GM12878 (cell line): ENCODE data around the gene MICAL3. TPM values are rescaled to one million over a fixed set of nuclear protein-coding genes. Genes with fewer than 3 reads are reported as not detected.
"Not testable (repeated sequence)": the region's sequence is repeated elsewhere in the genome, so short reads cannot be mapped to it uniquely, and the experiment has no call there.

Source experiments
- ATAC-seq: fragments of 200-7000 bp; cut with Tn5 transposase; 3 replicates; pipeline ENCODE4 v1.9.1; 2020; ENCODE audit warnings: mild to moderate bottlenecking, moderate library complexity
- BruUV-seq: library from RNA; stranded (reverse); fragments of 400-500 nt; replicated peaks from 2 replicates; lab custom pipeline; 2021; lab: Mats Ljungman, UMichigan
- CTCF ChIA-PET: fragments of 300-600 bp; sonication (Branson Sonifier 250); formaldehyde crosslinking; extraction: SDS; loops from one replicate; lab custom pipeline; 2021; ENCODE audit warnings: inconsistent platforms; lab: Yijun Ruan, JAX
- POLR2A ChIA-PET: fragments of 350-600 bp; formaldehyde crosslinking; extraction: SDS; loops from one replicate; lab custom pipeline; 2021; ENCODE audit warnings: inconsistent platforms; lab: Charles Lee
- RAD21 ChIA-PET: fragments of 300-600 bp; sonication (Branson Sonifier 250); formaldehyde crosslinking; loops from one replicate; lab custom pipeline; 2023; ENCODE audit warnings: antibody characterized with exemption; ENCODE audit not compliant: unreplicated experiment; lab: Charles Lee
- SMC1A ChIA-PET: fragments of 300-600 bp; sonication (Branson Sonifier 250); formaldehyde crosslinking; loops from one replicate; lab custom pipeline; 2023; ENCODE audit not compliant: unreplicated experiment, uncharacterized antibody; lab: Charles Lee
- DNase-seq: peaks from one replicate; pipeline ENCODE4 v3.0.0-alpha.2; 2011; ENCODE audit warnings: low read depth, low spot score
- FAIRE-seq: peaks from 3 replicates; lab custom pipeline; 2011; peaks lifted over from hg19 to GRCh38; lab: Jason Lieb, UNC
- H2AFZ ChIP-seq: 2 replicates; pipeline ENCODE4 v1.6.0; 2011; ENCODE audit warnings: low read depth, low read length, control low read depth; ENCODE audit not compliant: control insufficient read depth
- H3K27ac ChIP-seq: 2 replicates; pipeline ENCODE4 v1.5.1; 2011; ENCODE audit warnings: control low read depth; ENCODE audit not compliant: control insufficient read depth, insufficient read depth
- H3K27me3 ChIP-seq, 2 experiments: replicated peaks in 1 of 2; 2 replicates each; pipeline versions ENCODE4 v1.6.0 to v1.6.1; 2011; ENCODE audit warnings: low read length in 1 of 2; ENCODE audit not compliant: control insufficient read depth in 2 of 2, insufficient read depth in 2 of 2
- H3K36me3 ChIP-seq, 2 experiments: 2 replicates each; pipeline ENCODE4 v1.5.1; 2011; ENCODE audit warnings: low read length in 1 of 2; ENCODE audit not compliant: control insufficient read depth in 2 of 2, insufficient read depth in 2 of 2
- H3K4me1 ChIP-seq: 2 replicates; pipeline ENCODE4 v1.6.1; 2011; ENCODE audit warnings: mild to moderate bottlenecking, low read length, moderate library complexity, mixed read lengths; ENCODE audit not compliant: control insufficient read depth, insufficient read depth
- H3K4me2 ChIP-seq: 2 replicates; pipeline ENCODE4 v1.6.0; 2011; ENCODE audit warnings: control low read depth; ENCODE audit not compliant: control insufficient read depth, insufficient read depth
- H3K4me3 ChIP-seq: fragments of 200-600 bp; sonication (generic); 2 replicates; pipeline ENCODE4 v1.5.1; 2016
- H3K79me2 ChIP-seq: 2 replicates; pipeline ENCODE4 v1.6.0; 2011; ENCODE audit warnings: low read length; ENCODE audit not compliant: control insufficient read depth, insufficient read depth
- H3K9ac ChIP-seq: 2 replicates; pipeline ENCODE4 v1.8.0; 2011; ENCODE audit warnings: low read length, control low read depth, mixed read lengths; ENCODE audit not compliant: control insufficient read depth, insufficient read depth
- H3K9me3 ChIP-seq: replicated peaks from 3 replicates; pipeline ENCODE4 v1.5.1; 2011; ENCODE audit warnings: mild to moderate bottlenecking, low read length; ENCODE audit not compliant: control insufficient read depth, insufficient read depth
- H4K20me1 ChIP-seq: 2 replicates; pipeline ENCODE4 v1.6.0; 2011; ENCODE audit not compliant: control insufficient read depth, insufficient read depth
- ATF3 ChIP-seq: IDR thresholded peaks from 2 replicates; pipeline ENCODE4 v1.6.1; 2011; ENCODE audit warnings: low read depth, mild to moderate bottlenecking, low read length, moderate library complexity, borderline replicate concordance; ENCODE audit errors: extremely low read depth
- ELK1 ChIP-seq: IDR thresholded peaks from 2 replicates; pipeline ENCODE4 v1.6.1; 2012; ENCODE audit warnings: low read depth, low read length, improper control_type of control experiment
- FOXM1 ChIP-seq: IDR thresholded peaks from 2 replicates; pipeline ENCODE4 v1.6.1; 2012; ENCODE audit warnings: low read depth, mild to moderate bottlenecking, inconsistent platforms, low read length, moderate library complexity
- HCFC1 ChIP-seq: fragments of 150-350 bp; IDR thresholded peaks from 2 replicates; pipeline ENCODE4 v1.6.1; 2014; ENCODE audit warnings: low read length
- NR2C2 ChIP-seq: IDR thresholded peaks from 2 replicates; pipeline ENCODE4 v1.6.1; 2011; ENCODE audit warnings: borderline replicate concordance, low read depth; ENCODE audit not compliant: control insufficient read depth, insufficient read length
- STAT1 ChIP-seq: fragments of 450-650 bp; conservative IDR thresholded peaks from 2 replicates; pipeline ENCODE4 v1.6.1; 2014; ENCODE audit warnings: antibody characterized with exemption, mild to moderate bottlenecking
- STAT3 ChIP-seq: IDR thresholded peaks from 2 replicates; pipeline ENCODE4 v1.6.1; 2011; ENCODE audit warnings: low read depth, low read length, improper control_type of control experiment
- USF2 ChIP-seq: IDR thresholded peaks from 2 replicates; pipeline ENCODE4 v1.6.1; 2011; ENCODE audit warnings: low read depth, low read length, improper control_type of control experiment, borderline replicate concordance
- WGBS: methylation state at CpG from one replicate; pipeline ENCODE4 v1.1.6; 2016; ENCODE audit warnings: low lambda C conversion rate; ENCODE audit not compliant: insufficient replicate concordance, insufficient coverage; ENCODE audit errors: missing lambda C conversion rate; 5-methylcytosine and 5-hydroxymethylcytosine counted together
- in situ Hi-C: fragments of 300-500 bp; cut with MboI; formaldehyde crosslinking; loops from 9 replicates; pipeline ENCODE4 v1.14.3; 2018; ENCODE audit warnings: mixed read lengths
- intact Hi-C: fragments of 100-400 bp; cut with micrococcal nuclease; formaldehyde crosslinking; loops from one replicate; pipeline ENCODE4 v1.14.2; 2022; ENCODE audit not compliant: unreplicated experiment
- polyA plus RNA-seq, 11 experiments: library from polyadenylated mRNA; depleted of rRNA in 4 of 11; unstranded in 6 of 11; stranded (reverse) in 5 of 11; fragments of >200 nt; fragmentation: Nextera tagmentation in 4 of 11; fragmentation: Illumina TruSeq in 1 of 11; extraction: Ambion mirVana in 4 of 11; extraction: Trizol in 1 of 11; gene quantifications; 1 replicate in 1 of 11; 2 replicates in 10 of 11; pipeline versions ENCODE4 v1.2.1 to v1.2.3, GENCODE V29; 2011 to 2016; ENCODE audit warnings: inconsistent platforms in 2 of 11, missing spikeins in 2 of 11, low read depth in 1 of 11
- total RNA-seq, 4 experiments: library from RNA; depleted of rRNA in 3 of 4; stranded (reverse); fragments of >200 nt in 3 of 4; fragmentation: Illumina TruSeq in 1 of 4; extraction: Trizol in 1 of 4; gene quantifications; 2 replicates each; pipeline versions ENCODE4 v1.2.1 to v1.2.3, GENCODE V29; 2013 to 2021

MICAL3 gene
- total and polyA plus RNA-seq, 10 of the 15 experiments (the other 5 are each of a cell fraction or from before 2014, with no cell fraction given), result 2.6 to 92.2 (median 24.0) TPM

- SMC1A ChIA-PET, result interaction anchor here (3.4 to 11.6 kb wide), 2 partner anchors 45 to 53 kb away, joined by 13 to 98 read pairs; partner anchors contain the start of gene PEX26
- RAD21 ChIA-PET, H3K27me3 ChIP-seq, H3K4me2 ChIP-seq, H2AFZ ChIP-seq, BruUV-seq, H4K20me1 ChIP-seq, CTCF ChIA-PET, H3K4me3 ChIP-seq, H3K9ac ChIP-seq, H3K79me2 ChIP-seq, DNase-seq, in situ Hi-C loops, FAIRE-seq, H3K4me1 ChIP-seq, H3K9me3 ChIP-seq, ATAC-seq, POLR2A ChIA-PET, H3K36me3 ChIP-seq, H3K27ac ChIP-seq: not testable (repeated sequence)
- 71% methylated on average over 2 of the region's 2 CpGs for WGBS
- intact Hi-C loops, result loop anchor here (5.0 kb wide), 1 partner anchor 188 kb away; no protein-coding TSS in a partner anchor
Observed at GRCh38 chr22:18020743-18021142, 3.6 kb downstream of the MICAL3 start.

GRCh38 chr22:18013947-18014346, 10.4 kb downstream of the MICAL3 start:
- Histone ChIP-seq H3K27ac (no peak overlapping the region), H3K9ac (no peak overlapping the region), H3K9me3 (no peaks in the 10 kb centered on the region), H3K4me1 (peaks cover 11% of the 10 kb centered on the region), H2AFZ (no peak overlapping the region), H3K36me3 (no peaks in the 10 kb centered on the region), H3K79me2 (no peaks in the 10 kb centered on the region), H3K27me3 (no peaks in the 10 kb centered on the region), H3K4me2 (no peak overlapping the region), H4K20me1 (no peaks in the 10 kb centered on the region), H3K4me3 (no peak overlapping the region)
- ChIA-PET POLR2A (interaction anchor here (2.4 kb wide), 1 partner anchor 13 kb away, joined by 7 read pairs; no protein-coding TSS in a partner anchor), CTCF (interaction anchor here (1.0 to 1.1 kb wide), 3 partner anchors 9 to 65 kb away, joined by 3 to 4 read pairs (median 3); no protein-coding TSS in a partner anchor), SMC1A (interaction anchor here (0.9 to 1.5 kb wide), 6 partner anchors 9 to 62 kb away, joined by 3 to 6 read pairs (median 3); no protein-coding TSS in a partner anchor), RAD21 (no interaction called here)
- no peak for DNase-seq
- in situ Hi-C loops, result no loop called here
- 22% methylated on average over 5 of the region's 5 CpGs for WGBS
- TF ChIP-seq STAT3 (no peak), STAT1 (no peak), HCFC1 (no peak), NR2C2 (no peak), ELK1 (no peak), ATF3 (no peak), FOXM1 (no peak), USF2 (no peak)
- intact Hi-C loops, result no loop called here
- no peak for ATAC-seq
- no TSS peak for BruUV-seq
- FAIRE-seq, result no peak
